ENCODE measurements around the gene CCDC171.
"Not testable (repeated sequence)": the region's sequence is repeated elsewhere in the genome, so short reads cannot be mapped to it uniquely, and the experiment has no call there.

CCDC171 gene

GRCh38 chr9:15572200-15572770 lies 19.4 kb downstream of the CCDC171 start:
- DNase-seq = no peak

DNA sequence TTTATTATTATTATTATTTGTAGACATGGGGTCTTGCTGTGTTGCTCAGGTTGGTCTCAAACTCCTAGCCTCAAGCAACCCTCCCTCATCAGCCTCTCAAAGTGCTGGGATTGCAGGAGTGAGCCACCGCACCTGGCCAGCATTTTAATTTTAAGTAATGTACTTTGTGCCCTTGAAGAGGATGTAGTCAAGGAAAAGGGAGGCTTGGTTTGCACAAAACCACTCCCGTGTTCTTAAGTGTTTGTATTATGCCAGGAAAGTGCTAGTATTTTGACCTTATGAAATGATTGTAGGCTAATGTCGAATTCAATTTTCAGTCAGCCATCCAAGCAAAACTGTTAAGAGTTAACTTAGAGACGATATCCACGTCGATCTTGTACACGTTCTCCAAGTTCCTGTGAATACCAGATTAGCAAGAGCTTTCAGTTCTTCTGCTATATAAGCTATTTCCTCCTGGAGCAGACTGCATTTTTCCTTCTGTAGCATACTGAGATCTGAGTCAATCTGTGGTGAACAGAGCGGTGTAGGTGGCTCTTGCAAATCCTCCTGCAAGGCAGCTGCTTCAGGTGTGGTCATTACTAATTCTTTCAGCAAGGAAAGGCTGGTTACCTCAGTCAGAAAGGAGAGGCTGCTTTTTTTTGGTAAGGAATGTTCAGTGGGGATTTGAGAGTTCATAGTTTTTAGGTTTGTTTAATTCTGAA lies 23.7 kb downstream of the CCDC171 start:
- DNase-seq = no peak

DNA sequence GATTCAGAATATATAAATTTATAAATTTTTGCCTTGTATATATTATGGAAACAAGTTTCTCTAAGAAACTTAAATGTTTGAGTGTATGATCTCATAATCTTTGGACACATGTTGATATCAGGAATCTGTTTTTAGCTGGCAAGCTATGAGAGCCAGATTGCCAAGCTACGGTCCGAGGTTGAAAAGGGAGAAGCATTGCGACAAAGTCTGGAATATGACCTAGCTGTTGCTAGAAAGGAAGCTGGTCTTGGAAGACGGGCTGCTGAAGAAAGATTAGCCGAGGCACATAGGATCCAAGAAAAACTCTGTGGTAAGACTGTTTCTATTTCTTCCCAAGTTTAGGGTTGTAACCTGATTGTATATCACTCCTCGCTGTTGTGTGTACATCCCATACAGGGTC lies 25.9 kb downstream of the CCDC171 start:
- DNase-seq = no peak

- DNase-seq = no peak
Measured at GRCh38 chr9:15584379-15584778, 31.5 kb downstream of the CCDC171 start.

DNA sequence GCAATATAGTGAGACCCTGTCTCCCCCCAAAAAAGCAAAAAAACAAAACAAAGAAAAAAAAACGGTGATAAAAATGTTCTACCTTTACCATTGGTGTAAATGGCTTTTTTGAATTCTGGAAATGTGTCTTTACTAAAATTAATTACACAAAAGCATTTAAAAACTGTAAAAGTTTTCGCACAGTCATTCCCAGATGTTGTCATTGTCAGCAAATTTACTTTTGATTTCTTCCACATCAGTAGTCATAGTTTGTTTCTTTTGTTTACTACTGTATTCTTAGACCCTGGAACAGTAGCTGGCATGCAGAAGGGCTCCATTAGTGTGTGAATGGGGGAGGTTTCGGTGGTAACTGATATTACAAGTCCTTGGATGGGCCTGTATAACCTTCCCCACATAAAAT lies 39.5 kb downstream of the CCDC171 start:
- no peak for DNase-seq

DNA sequence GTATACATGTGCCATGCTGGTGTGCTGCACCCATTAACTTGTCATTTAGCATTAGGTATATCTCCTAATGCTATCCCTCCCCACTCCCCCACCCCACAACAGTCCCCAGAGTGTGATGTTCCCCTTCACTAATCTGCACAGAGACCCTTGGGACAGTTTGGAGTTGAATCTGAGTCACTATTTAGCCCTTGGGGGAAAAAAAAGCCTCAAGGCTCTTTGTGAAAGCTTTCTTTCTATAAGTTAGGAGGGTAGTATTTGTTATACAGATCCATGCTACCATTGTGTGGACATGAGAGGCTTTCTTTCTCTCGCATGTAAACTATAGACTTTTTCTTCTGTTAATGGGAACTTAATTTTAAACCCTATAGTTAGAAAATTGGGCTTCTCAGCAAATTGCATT lies 40.1 kb downstream of the CCDC171 start:
- DNase-seq = not testable (repeated sequence)

GRCh38 chr9:15600666-15601330 lies 48.0 kb downstream of the CCDC171 start:
- not testable (repeated sequence) for DNase-seq

GRCh38 chr9:15606643-15607472 lies 54.0 kb downstream of the CCDC171 start:
- peak; percentile 70 for DNase-seq

DNA sequence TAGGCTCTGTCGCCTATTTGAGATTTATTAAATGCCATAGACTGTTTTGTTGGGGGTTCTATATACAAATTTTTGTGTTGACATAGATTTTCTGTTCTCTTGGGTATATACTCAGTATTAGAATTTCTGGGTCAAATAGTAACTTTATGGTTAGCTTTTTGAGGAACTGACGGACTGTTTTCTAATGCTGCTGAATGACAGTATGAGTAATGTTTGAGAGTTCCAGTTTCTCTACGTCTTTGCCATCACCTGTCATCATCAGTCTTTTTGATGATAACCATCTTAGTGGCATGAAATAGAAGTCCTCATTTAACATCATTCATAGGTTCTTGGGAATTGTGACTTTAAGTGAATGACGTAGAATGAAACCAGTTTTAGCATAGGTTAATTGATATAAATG lies 60.1 kb downstream of the CCDC171 start:
- no peak for DNase-seq

- DNase-seq = no peak
Measured at GRCh38 chr9:15617782-15618181, 64.9 kb downstream of the CCDC171 start.

GRCh38 chr9:15618540-15619331 lies 65.9 kb downstream of the CCDC171 start:
- DNase-seq = no peak

DNA sequence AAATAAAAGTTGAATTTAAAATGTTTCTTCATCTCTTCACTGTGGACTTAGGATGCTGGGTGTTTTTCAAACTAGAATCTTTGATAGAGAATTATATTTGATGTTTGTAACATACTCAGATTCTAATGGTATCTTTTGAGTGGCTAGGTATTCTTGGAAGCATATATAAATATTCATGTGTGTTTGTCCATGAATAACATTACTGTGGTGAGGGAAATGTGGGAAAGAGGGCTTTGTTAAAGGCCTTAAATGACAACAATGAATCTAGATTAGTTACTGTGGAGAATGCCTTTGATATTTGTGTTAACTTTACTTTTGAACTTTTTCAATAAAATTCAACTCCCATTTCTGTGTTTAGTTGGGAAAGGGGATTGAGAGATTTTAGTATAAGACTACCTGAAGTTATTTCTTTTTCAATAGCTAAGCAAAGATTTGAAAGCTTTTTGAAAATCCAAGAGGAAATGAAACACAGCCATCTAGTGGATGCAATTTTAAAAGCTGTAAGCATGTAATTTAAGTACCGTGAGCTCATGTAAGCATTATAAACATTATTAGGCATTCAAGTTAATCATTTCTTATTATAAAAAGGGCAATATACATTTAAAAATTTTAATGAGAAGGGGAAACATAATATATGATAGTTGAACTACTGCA lies 69.6 kb downstream of the CCDC171 start:
- no peak for DNase-seq

GRCh38 chr9:15635752-15636151 lies 82.9 kb downstream of the CCDC171 start:
- no peak for DNase-seq

DNA sequence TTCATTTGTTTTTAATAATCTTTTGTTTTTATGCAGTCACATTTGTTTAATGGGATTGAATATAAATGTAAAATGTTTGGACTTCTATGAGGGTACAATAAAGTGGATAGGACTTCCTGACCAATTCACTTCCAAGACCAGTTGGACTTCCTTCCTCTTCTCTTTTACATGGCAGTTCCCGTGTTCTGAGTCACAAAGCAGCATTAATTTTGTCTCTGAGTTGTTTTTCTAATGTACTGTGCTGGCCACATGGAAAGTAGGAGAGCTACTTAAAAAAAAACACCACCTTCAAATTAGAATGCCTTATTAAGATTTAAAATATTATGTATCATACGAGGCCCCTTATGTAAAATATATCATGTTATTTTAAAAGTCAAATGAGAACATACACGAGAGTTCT lies 87.3 kb downstream of the CCDC171 start:
- DNase-seq = no peak

DNA sequence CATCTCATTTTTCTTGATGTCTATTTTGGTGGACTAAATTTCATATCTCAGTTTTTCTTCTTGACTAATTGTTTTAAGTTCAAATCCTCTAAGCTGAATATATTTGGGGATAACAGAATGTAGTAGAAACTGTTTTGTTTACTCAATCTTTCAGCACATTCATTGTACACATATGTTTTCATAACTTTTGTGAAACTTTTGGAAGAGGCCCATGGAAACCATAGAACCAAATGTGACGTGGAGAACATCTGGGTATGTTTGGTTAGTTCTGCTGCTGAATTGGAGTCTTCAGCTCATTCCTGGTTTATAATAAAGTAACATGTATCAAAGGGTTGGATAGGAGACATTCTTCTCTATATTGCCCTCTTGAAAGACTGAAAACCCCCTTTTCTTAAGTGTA lies 88.4 kb downstream of the CCDC171 start:
- DNase-seq = no peak

DNA sequence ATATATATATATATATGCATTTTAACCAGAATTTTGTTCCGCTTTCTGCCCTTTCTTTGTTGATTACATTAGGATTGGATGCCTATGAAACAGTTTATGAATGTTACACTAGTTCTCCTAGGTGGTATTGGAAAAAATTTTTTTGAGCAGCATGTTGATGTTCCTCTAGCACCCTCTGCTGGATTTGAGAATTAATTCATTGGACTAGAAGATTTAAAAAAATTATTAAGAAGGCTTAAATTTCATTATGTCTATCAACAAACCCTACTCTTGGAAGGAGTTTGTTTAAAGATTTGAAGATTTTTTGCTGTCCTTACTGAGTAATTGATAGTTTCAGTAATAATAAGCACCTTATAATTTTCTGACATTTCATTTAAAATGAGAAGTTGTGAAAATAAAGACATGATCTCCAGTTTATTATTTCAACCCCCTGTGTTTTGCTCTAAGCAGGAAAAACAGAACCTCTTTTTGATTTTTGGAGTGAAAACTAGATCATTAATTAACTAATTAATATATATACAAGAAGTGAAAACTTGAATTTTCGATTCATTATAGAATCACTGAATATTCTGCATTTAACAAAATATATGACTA lies 89.6 kb downstream of the CCDC171 start:
- DNase-seq = peak; percentile 39

- no peak for DNase-seq
Measured at GRCh38 chr9:15670246-15670645, 117.4 kb downstream of the CCDC171 start.

GRCh38 chr9:15670894-15671293 lies 118.1 kb downstream of the CCDC171 start:
- DNase-seq = no peak

GRCh38 chr9:15693701-15694100 lies 140.9 kb downstream of the CCDC171 start:
- DNase-seq = no peak

GRCh38 chr9:15696979-15697378 lies 144.1 kb downstream of the CCDC171 start:
- no peak for DNase-seq

- peak; percentile 16 for DNase-seq
Measured at GRCh38 chr9:15697446-15697851, 144.6 kb downstream of the CCDC171 start.
